Measurements from ENCODE around the gene NKD2.
"Not testable (repeated sequence)": the region's sequence is repeated elsewhere in the genome, so short reads cannot be mapped to it uniquely, and the experiment has no call there.

Gene NKD2

GRCh38 chr5:1008451-1009358 is at the start of gene NKD2:
NKD2 (plus strand) TSS chr5:1008802; CDS start chr5:1009058, 256 bp downstream.
- peak; percentile 25 to 78 (median 40) for DNase-seq

GRCh38 chr5:959581-960531 is 48.7 kb upstream of the NKD2 start:
- no peak for DNase-seq

- DNase-seq: no peak
Measured at GRCh38 chr5:960551-960950, 48.1 kb upstream of the NKD2 start.

- DNase-seq: no peak
Measured at GRCh38 chr5:961002-961710, 47.4 kb upstream of the NKD2 start.

- DNase-seq: no peak
Measured at GRCh38 chr5:961711-962240, 46.8 kb upstream of the NKD2 start.

- no peak for DNase-seq
Measured at GRCh38 chr5:962386-962785, 46.2 kb upstream of the NKD2 start.

GRCh38 chr5:962801-963200 is 45.8 kb upstream of the NKD2 start:
- no peak for DNase-seq

GRCh38 chr5:963310-963672 is 45.3 kb upstream of the NKD2 start:
- DNase-seq: no peak

GRCh38 chr5:963673-964531 is 44.7 kb upstream of the NKD2 start:
- DNase-seq: no peak

GRCh38 chr5:964821-965220 is 43.8 kb upstream of the NKD2 start:
- no peak for DNase-seq

GRCh38 chr5:965604-966344 is 42.8 kb upstream of the NKD2 start:
- no peak for DNase-seq

GRCh38 chr5:966345-966710 is 42.3 kb upstream of the NKD2 start:
- no peak for DNase-seq

- DNase-seq: no peak
Measured at GRCh38 chr5:966941-967340, 41.7 kb upstream of the NKD2 start.

GRCh38 chr5:968881-969280 is 39.7 kb upstream of the NKD2 start:
- no peak for DNase-seq

- no peak for DNase-seq
Measured at GRCh38 chr5:969408-969839, 39.2 kb upstream of the NKD2 start.

- not testable (repeated sequence) for DNase-seq
Measured at GRCh38 chr5:972575-972974, 36.0 kb upstream of the NKD2 start.

GRCh38 chr5:976849-977751 is 31.5 kb upstream of the NKD2 start:
- peak in 1 of 3 donors; percentile 16 for DNase-seq

- no peak for DNase-seq
Measured at GRCh38 chr5:978054-978453, 30.5 kb upstream of the NKD2 start.

- DNase-seq: no peak
Measured at GRCh38 chr5:978693-979092, 29.9 kb upstream of the NKD2 start.
